ENCODE measurements around the gene KCNJ9. TPM values are rescaled to one million over a fixed set of nuclear protein-coding genes. Genes with fewer than 3 reads are reported as not detected.

Gene KCNJ9
- total and polyA plus RNA-seq, 2 of the 13 experiments (the other 11 are each of a cell fraction or from before 2014, with no cell fraction given) = not detected

GRCh38 chr1:160053548-160054365 lies 27.6 kb upstream of the KCNJ9 start (continued):
- TF ChIP-seq ZNF281 (CRISPR knock-in tag; IDR thresholded peaks at IDR 0.05; ENCODE audit: borderline replicate concordance) (peak; percentile 56; the same call in 1 of the 2 replicates), ZKSCAN5 (CRISPR knock-in tag; IDR thresholded peaks at IDR 0.05) (no peak), POGK (CRISPR knock-in tag; conservative IDR thresholded peaks at IDR 0.05) (no peak), ZGPAT (CRISPR knock-in tag; IDR thresholded peaks at IDR 0.05) (peak; percentile 74), ETV5 (CRISPR knock-in tag; IDR thresholded peaks at IDR 0.05; ENCODE audit: borderline replicate concordance) (peak; percentile 77; the same call in 1 of the 2 replicates), PHF20 (CRISPR knock-in tag; IDR thresholded peaks at IDR 0.05) (no peak), THAP7 (CRISPR knock-in tag; IDR thresholded peaks at IDR 0.05) (no peak), MIER3 (CRISPR knock-in tag; IDR thresholded peaks at IDR 0.05; ENCODE audit: borderline replicate concordance) (no peak), PHF8 (CRISPR knock-in tag; IDR thresholded peaks at IDR 0.05) (no peak), NFIB (CRISPR knock-in tag; IDR thresholded peaks at IDR 0.05; ENCODE audit: borderline replicate concordance) (no peak), ZBTB37 (CRISPR knock-in tag; IDR thresholded peaks at IDR 0.05) (no peak), SRY (CRISPR knock-in tag; IDR thresholded peaks at IDR 0.05) (no peak), UBTF (CRISPR knock-in tag; IDR thresholded peaks at IDR 0.05) (peak; percentile 39; the same call in 1 of the 2 replicates), SP140L (CRISPR knock-in tag; IDR thresholded peaks at IDR 0.05; ENCODE audit: borderline replicate concordance) (no peak), ETS1 (CRISPR knock-in tag; IDR thresholded peaks at IDR 0.05) (no peak), GZF1 (CRISPR knock-in tag; IDR thresholded peaks at IDR 0.05) (no peak)
